BJ (cell line): ENCODE measurements around the gene FAM241A. TPM values are rescaled to one million over a fixed set of nuclear protein-coding genes. Genes with fewer than 3 reads are reported as not detected.

Experiments used
- CTCF ChIA-PET: fragments of 350-600 bp; formaldehyde crosslinking; extraction: SDS; loops from one replicate; lab custom pipeline; 2021; ENCODE audit warnings: antibody characterized with exemption, inconsistent platforms; lab: Yijun Ruan, JAX
- POLR2A ChIA-PET: fragments of 300-600 bp; sonication (Branson Sonifier 250); formaldehyde crosslinking; extraction: SDS; loops from one replicate; lab custom pipeline; 2021; ENCODE audit warnings: antibody characterized with exemption; lab: Charles Lee
- DNase-seq: peaks from one replicate; pipeline ENCODE4 v3.0.0-alpha.2; 2011; ENCODE audit warnings: low read depth
- H3K27me3 ChIP-seq: 2 replicates; pipeline ENCODE4 v1.6.0; 2011; ENCODE audit warnings: low read length; ENCODE audit not compliant: control insufficient read depth, insufficient read depth
- H3K36me3 ChIP-seq: 2 replicates; pipeline ENCODE4 v1.5.1; 2011; ENCODE audit warnings: low read length; ENCODE audit not compliant: control insufficient read depth, insufficient read depth
- H3K4me3 ChIP-seq: 2 replicates; pipeline ENCODE4 v1.5.1; 2011; ENCODE audit warnings: low read depth, mild to moderate bottlenecking, control low read depth, low read length
- polyA minus RNA-seq: library from RNA; depleted of rRNA, polyadenylated mRNA; stranded (reverse); fragments of >200 nt; gene quantifications from 2 replicates; pipeline ENCODE4 v1.2.3, GENCODE V29; 2011; rRNA and poly(A)+ RNA removed
- polyA plus RNA-seq: library from polyadenylated mRNA; depleted of rRNA; stranded (reverse); fragments of >200 nt; gene quantifications from 2 replicates; pipeline ENCODE4 v1.2.3, GENCODE V29; 2011; rRNA removed
- TF ChIP-seq, protein P1 (sequence below): IDR thresholded peaks from 2 replicates; pipeline ENCODE4 v1.5.1; 2011; ENCODE audit warnings: low read depth, mild to moderate bottlenecking, control low read depth, inconsistent platforms, low read length, moderate library complexity; ENCODE audit not compliant: insufficient read depth

The FAM241A gene
- polyA plus RNA-seq: 0.45 and 0.91 TPM in 2 replicates
- polyA minus RNA-seq: 0.26 and 0.28 TPM in 2 replicates

DNA sequence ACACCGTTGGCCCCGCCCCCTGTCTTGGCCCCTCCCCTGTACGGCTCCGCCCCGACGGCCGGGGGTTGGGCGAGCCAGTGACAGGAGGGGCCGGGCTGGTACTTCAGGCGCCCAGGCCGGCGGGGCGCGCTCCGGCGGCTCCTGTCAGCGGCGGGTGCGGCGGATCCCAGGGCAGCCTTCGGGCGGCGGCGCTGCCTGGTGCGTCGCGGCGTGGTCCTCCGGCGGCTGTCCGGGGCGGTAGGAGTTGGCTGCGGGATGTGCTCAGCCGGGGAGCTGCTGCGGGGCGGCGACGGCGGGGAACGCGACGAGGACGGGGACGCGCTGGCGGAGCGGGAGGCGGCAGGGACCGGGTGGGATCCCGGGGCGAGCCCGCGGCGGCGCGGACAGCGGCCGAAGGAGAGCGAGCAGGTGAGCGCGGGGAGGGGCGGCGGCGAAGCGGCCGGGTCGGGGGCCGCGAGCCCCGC is at the start of gene FAM241A:
Gene FAM241A, plus strand, starts transcription at position 129 of the 464 bp plus-strand sequence. Its CDS starts 127 bp downstream, at position 256.
- Histone ChIP-seq H3K36me3 (no peaks in the 10 kb centered on the region), H3K27me3 (no peaks in the 10 kb centered on the region), H3K4me3 (peak within 1 kb of the TSS; percentile 82)
- CTCF ChIA-PET: interaction anchor here (1.0 kb wide), 1 partner anchor 11 kb away, joined by 3 read pairs; no protein-coding TSS in a partner anchor
- TF ChIP-seq, protein P1, sequence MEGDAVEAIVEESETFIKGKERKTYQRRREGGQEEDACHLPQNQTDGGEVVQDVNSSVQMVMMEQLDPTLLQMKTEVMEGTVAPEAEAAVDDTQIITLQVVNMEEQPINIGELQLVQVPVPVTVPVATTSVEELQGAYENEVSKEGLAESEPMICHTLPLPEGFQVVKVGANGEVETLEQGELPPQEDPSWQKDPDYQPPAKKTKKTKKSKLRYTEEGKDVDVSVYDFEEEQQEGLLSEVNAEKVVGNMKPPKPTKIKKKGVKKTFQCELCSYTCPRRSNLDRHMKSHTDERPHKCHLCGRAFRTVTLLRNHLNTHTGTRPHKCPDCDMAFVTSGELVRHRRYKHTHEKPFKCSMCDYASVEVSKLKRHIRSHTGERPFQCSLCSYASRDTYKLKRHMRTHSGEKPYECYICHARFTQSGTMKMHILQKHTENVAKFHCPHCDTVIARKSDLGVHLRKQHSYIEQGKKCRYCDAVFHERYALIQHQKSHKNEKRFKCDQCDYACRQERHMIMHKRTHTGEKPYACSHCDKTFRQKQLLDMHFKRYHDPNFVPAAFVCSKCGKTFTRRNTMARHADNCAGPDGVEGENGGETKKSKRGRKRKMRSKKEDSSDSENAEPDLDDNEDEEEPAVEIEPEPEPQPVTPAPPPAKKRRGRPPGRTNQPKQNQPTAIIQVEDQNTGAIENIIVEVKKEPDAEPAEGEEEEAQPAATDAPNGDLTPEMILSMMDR: no peak
- DNase-seq: no peak
- POLR2A ChIA-PET: no interaction called here

GRCh38 chr4:112098841-112099530 is 46.3 kb upstream of the FAM241A start:
- Histone ChIP-seq H3K27me3 (no peaks in the 10 kb centered on the region), H3K36me3 (no peaks in the 10 kb centered on the region), H3K4me3 (no peak overlapping the region)
- CTCF ChIA-PET: interaction anchor here (0.6 to 5.5 kb wide), 23 partner anchors 9 to 619 kb away, joined by 3 to 114 read pairs (median 4); partner anchors contain the start of genes AP1AR and TIFA
- TF ChIP-seq, protein P1: no peak
- DNase-seq: no peak
- POLR2A ChIA-PET: interaction anchor here (0.6 kb wide), 1 partner anchor 10 kb away, joined by 3 read pairs; no protein-coding TSS in a partner anchor

- ChIA-PET CTCF (interaction anchor here (0.6 to 5.5 kb wide), 35 partner anchors 8 to 505 kb away, joined by 3 to 114 read pairs (median 4); partner anchors contain the start of genes AP1AR and TIFA), POLR2A (no interaction called here)
Observed at GRCh38 chr4:112099701-112100297, 45.5 kb upstream of the FAM241A start.

GRCh38 chr4:112102875-112103370 is 42.3 kb upstream of the FAM241A start:
- no peak overlapping the region for H3K4me3 ChIP-seq
- no peaks in the 10 kb centered on the region for H3K36me3 ChIP-seq
- ChIA-PET POLR2A (no interaction called here), CTCF (interaction anchor here (0.6 to 5.5 kb wide), 3 partner anchors 12 to 130 kb away, joined by 3 to 114 read pairs (median 3); partner anchors contain the start of gene AP1AR)
- DNase-seq: no peak
- H3K27me3 ChIP-seq: no peaks in the 10 kb centered on the region
- TF ChIP-seq, protein P1: no peak

More at GRCh38 chr4:112099701-112100297, 45.5 kb upstream of the FAM241A start:
- TF ChIP-seq, protein P1: peak; percentile 52
- Histone ChIP-seq H3K36me3 (no peaks in the 10 kb centered on the region), H3K4me3 (no peak overlapping the region), H3K27me3 (no peaks in the 10 kb centered on the region)
- DNase-seq: no peak
